Epithelial cell of proximal tubule (primary cell): Measurements from ENCODE around the gene SPTBN5. TPM values are rescaled to one million over a fixed set of nuclear protein-coding genes. Genes with fewer than 3 reads are reported as not detected.

Experiments used
- DNase-seq: peaks from one replicate; pipeline ENCODE4 v3.0.0-alpha.2; 2011; ENCODE audit warnings: low read depth
- H3K4me3 ChIP-seq: 2 replicates; pipeline ENCODE4 v1.5.1; 2011; ENCODE audit warnings: low read depth, mild to moderate bottlenecking, low read length
- total RNA-seq: library from RNA; depleted of rRNA; stranded (reverse); fragments of >200 nt; gene quantifications from 2 replicates; pipeline ENCODE4 v1.2.3, GENCODE V29; 2015
- TF ChIP-seq, protein P1 (sequence below): conservative IDR thresholded peaks from 2 replicates; pipeline ENCODE4 v1.5.1; 2012; ENCODE audit warnings: low read depth, mild to moderate bottlenecking, low read length

SPTBN5 gene
- 0.51 and 0.63 TPM in 2 replicates for total RNA-seq

DNA sequence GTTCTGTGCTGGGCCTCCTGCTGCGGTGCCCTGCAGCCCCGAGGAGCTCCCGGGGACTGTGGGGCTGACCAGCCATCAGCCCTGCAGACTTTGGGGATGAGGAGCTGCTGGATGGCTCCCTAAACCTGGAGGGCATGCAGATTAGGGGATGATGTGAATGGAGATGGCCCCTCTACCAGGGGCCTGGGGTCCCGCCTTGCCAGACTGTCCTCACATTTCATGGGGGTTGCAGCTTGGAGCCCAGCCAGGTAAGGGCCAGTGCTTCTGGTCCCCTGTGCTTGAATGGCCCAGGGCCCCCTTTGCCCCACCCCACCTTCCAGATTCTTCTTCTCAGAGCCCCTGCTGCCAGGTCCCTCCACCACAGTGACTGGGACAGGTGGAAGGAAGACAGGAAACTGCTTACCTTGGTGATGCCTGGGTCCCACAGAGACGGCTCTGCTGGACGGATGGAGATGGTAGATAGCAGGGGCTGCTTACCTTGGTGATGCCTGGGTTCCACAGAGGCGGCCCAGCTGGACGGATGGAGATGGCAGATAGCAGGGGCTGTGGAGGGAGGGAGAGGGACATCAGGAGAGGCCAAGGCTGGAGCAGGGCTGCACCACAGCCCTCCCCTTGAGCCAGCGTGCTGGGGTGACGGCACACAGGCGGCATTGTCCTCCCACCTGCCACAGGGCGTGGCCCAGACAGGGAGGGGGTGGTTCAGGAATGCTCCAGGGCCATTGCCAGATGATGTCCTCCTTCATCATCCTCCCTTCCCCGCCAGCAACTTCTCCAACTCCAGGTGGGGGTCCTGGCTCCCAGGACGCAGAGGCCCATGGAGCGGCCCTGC is at the start of gene SPTBN5:
Gene SPTBN5, minus strand, starts transcription at position 632 of the 829 bp plus-strand sequence. Its CDS starts 556 bp downstream, at position 76.
- TF ChIP-seq, protein P1, sequence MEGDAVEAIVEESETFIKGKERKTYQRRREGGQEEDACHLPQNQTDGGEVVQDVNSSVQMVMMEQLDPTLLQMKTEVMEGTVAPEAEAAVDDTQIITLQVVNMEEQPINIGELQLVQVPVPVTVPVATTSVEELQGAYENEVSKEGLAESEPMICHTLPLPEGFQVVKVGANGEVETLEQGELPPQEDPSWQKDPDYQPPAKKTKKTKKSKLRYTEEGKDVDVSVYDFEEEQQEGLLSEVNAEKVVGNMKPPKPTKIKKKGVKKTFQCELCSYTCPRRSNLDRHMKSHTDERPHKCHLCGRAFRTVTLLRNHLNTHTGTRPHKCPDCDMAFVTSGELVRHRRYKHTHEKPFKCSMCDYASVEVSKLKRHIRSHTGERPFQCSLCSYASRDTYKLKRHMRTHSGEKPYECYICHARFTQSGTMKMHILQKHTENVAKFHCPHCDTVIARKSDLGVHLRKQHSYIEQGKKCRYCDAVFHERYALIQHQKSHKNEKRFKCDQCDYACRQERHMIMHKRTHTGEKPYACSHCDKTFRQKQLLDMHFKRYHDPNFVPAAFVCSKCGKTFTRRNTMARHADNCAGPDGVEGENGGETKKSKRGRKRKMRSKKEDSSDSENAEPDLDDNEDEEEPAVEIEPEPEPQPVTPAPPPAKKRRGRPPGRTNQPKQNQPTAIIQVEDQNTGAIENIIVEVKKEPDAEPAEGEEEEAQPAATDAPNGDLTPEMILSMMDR: no peak
- H3K4me3 ChIP-seq: peak within 1 kb of the TSS; percentile 7
- DNase-seq: no peak

DNA sequence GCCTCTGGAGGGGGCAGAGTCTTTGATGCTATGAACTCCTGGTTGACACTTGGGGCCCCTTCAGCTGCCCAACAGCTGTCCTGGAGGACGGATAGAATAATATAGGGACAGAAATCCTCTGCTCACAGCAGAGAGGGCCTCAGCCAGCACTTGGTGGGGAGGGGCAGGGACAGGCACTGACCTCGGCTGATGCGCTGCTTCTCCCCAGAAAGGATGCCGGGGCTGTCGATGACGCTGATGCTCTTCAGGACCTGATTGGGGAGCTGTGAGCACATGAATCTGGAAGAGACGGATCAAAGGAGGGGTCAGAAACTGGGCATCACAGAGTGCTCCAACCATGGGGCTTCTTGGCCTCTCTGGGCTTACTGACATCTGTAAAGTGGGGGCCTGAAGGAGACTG is 49.0 kb upstream of the SPTBN5 start:
- TF ChIP-seq, protein P1: no peak

DNA sequence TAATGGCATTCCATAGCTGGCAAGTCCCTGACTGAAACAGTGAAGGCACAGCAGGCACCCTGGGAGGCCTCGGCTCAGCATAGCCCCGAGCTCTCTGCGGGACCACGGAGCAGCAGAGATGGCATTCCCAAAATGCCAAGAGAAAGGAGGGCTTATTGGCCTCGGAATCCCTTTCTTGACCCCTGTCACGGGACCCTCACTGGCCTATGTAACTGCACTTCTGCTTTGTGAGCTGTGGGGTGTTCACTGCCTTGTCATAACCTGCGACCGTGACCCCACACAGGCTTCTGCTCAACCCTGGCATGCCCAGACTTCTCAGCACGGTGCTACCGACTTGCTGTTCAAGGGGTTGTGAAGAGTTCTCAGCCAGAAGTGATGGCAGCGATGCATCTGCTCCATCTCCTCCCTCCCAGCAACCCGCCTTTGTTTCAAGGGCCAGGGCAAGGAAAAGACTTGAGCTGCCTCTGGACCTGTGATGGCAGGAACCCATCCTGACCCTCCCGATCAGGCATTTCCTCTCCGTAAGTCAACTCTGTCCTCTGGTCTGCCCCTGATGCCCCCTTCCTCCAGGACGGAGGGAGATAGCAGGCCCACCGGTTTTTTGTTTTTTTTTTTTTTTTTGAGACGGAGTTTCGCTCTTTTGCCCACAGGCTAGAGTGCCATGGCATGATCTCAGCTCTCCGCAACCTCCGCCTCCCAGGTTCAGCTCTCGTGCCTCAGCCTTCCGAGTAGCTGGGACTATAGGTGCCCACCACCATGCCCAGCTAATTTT is 48.0 kb upstream of the SPTBN5 start:
- no peak overlapping the region for H3K4me3 ChIP-seq
- TF ChIP-seq, protein P1: no peak
- no peak for DNase-seq

More for the DNA sequence above, 49.0 kb upstream of the SPTBN5 start:
- no peak for DNase-seq
- no peak overlapping the region for H3K4me3 ChIP-seq

DNA sequence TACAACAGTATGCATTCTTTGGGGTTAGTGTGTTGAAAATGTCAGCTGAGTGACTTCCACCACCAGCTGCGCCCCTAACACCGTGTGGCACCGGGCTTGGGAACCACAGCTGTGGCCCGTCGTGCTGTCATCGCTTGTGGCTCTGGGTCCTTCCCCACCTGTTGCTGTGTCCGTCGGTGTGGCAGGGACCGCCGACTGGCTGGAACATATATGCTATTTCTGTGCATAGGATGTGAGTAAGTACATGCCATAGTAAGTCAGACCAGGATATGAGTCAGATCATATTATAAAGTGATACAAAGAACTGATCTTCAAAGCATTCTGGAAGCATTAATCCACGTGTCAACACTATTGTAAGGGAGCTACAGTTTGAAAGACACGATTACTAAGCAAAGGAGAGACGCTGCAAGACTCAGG is 46.6 kb upstream of the SPTBN5 start:
- TF ChIP-seq, protein P1: no peak
- no peak for DNase-seq
- no peak overlapping the region for H3K4me3 ChIP-seq

DNA sequence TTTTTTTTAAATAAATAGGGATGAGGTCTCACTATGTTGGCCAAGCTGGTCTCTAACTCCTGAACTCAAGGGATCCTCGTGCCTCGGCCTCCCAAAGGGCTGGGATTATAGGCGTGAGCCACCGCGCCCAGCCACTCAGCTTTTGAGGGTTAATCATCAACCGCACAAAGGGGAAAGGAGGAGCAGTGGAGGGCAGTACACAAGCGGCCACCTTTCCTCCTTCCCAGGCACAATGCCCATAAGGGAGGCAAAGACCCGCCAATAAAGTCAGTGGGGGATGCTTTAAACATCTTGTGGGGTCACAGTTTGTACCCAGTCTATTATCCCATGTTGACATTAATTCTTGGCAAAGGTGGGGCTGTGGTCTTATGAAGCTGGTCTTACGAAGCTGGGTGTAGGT is 46.1 kb upstream of the SPTBN5 start:
- TF ChIP-seq, protein P1: no peak
- no peak for DNase-seq

DNA sequence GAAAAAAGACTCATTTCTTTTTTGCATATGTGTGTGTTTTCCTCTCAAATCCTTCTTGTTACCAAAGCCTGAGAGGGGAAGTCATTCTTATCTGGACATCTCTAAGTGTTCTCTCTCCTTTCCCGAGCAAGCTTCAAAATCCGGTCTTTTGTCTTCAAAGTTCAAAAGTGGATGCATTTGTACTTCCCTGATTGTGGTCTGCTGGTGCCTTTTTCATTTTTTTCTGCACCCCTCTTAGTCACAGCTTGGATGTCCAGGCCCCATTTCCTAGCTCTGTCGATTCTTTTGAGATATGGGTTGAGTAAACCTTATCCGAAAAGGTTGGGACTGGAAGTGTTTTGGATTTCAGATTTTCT is 43.7 kb upstream of the SPTBN5 start:
- no peak overlapping the region for H3K4me3 ChIP-seq
- DNase-seq: no peak
- TF ChIP-seq, protein P1: no peak

More for the DNA sequence above, 46.1 kb upstream of the SPTBN5 start:
- no peak overlapping the region for H3K4me3 ChIP-seq
